AG04449 (cell line): ENCODE measurements around the gene ZMYND10.

Experiments used
- CTCF ChIA-PET: fragments of 350-600 bp; formaldehyde crosslinking; extraction: SDS; loops from one replicate; lab custom pipeline; 2021; ENCODE audit warnings: antibody characterized with exemption; lab: Yijun Ruan, JAX
- POLR2A ChIA-PET: fragments of 400-600, 350-600 bp; formaldehyde crosslinking; extraction: SDS; loops from one replicate; lab custom pipeline; 2020; ENCODE audit warnings: antibody characterized with exemption, inconsistent platforms; lab: Yijun Ruan, JAX
- DNase-seq: peaks from one replicate; pipeline ENCODE4 v3.0.0-alpha.2; 2010; ENCODE audit warnings: low read depth, low spot score
- H3K4me3 ChIP-seq: 2 replicates; pipeline ENCODE4 v1.5.1; 2011; ENCODE audit warnings: low read depth, mild to moderate bottlenecking, control low read depth, low read length
- TF ChIP-seq, protein P1 (sequence below): IDR thresholded peaks from one replicate; pipeline ENCODE4 v1.5.1; 2011; ENCODE audit warnings: mild to moderate bottlenecking, moderate library complexity, low read length, control low read depth, inconsistent platforms; ENCODE audit not compliant: insufficient read depth; ENCODE audit errors: missing control alignments

Gene ZMYND10

DNA sequence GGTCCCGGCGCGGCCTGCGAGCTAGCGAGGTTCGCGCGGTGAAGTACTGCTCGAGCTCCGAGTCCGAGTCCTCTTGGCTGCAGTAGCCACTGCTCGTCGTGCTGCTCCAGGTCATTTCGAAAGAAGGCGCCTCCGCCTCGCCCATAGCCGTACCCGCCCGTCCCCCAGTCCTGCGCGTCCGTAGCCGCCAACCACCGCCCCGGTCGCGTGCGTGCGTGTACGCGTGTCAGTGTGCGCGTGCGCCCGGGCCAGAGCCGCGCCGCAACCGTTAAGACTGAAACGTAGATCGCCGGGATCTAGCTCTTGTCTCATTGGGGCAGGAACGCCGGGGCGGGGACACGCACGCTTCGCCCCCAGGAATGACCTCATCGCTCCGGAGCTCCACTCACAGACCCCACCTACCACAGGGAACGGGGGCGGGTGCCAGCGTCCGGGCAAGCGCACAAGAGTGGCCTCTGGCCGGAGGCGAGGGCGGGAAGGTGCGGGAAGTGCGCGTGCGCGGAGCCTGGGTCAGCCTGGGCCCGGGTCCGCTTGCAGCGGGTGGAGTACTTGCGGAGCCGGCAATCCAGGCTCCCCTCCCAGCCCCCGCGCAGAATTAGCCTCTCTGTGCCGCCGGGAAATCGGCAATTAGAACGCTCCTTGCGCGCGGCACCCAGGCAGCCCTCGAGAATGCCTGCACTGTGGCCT lies 8.2 kb downstream of the ZMYND10 start:
- ChIA-PET CTCF (interaction anchor here (0.8 to 4.9 kb wide), 6 partner anchors 9 to 205 kb away, joined by 3 to 46 read pairs (median 6); partner anchors contain the start of genes CYB561D2, HYAL2, NPRL2 and TUSC2), POLR2A (interaction anchor here (0.6 to 1.9 kb wide), 10 partner anchors 9 to 1818 kb away, joined by 3 to 31 read pairs (median 3); partner anchors contain the start of genes CYB561D2, DCAF1, HYAL2 and HYAL3)
- peak; percentile 96 for DNase-seq
- TF ChIP-seq, protein P1, sequence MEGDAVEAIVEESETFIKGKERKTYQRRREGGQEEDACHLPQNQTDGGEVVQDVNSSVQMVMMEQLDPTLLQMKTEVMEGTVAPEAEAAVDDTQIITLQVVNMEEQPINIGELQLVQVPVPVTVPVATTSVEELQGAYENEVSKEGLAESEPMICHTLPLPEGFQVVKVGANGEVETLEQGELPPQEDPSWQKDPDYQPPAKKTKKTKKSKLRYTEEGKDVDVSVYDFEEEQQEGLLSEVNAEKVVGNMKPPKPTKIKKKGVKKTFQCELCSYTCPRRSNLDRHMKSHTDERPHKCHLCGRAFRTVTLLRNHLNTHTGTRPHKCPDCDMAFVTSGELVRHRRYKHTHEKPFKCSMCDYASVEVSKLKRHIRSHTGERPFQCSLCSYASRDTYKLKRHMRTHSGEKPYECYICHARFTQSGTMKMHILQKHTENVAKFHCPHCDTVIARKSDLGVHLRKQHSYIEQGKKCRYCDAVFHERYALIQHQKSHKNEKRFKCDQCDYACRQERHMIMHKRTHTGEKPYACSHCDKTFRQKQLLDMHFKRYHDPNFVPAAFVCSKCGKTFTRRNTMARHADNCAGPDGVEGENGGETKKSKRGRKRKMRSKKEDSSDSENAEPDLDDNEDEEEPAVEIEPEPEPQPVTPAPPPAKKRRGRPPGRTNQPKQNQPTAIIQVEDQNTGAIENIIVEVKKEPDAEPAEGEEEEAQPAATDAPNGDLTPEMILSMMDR, result no peak
- H3K4me3 ChIP-seq, result peak overlapping the region; percentile 92

DNA sequence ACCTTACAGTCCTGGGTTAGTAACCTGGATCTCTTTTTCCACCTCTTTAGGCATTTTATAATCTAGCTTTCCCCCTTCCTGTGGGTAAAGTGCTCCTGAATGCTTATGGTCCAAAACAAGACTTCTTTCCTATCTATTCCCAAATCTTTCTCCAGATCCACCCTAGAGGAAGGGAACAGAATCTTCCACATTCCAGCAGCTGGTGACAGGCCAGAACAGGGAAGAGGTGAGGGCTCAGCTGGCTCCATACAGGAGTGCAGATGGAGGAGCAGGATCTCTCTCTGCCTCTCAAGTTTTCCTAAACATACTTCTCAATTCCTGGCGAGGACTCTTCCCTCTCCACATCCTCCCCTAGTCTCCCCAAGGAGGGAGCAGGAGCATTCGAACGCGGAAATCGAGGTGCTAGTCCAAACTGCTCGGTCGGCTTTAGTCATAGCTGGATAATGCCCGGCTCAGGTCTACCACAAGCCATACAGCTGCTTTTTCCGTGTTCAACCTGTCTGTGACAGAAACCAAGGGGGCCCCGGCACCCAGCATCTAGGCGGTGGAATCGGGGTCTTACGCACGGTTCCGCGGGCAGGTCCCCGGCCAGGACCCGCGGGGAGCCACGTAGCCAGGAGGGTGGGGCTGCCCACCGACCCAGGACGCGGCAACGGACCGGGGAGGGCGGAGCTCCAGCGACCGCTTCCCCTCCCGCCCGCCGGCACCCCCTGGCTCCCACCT lies 8.9 kb downstream of the ZMYND10 start:
- DNase-seq, result no peak
- peak overlapping the region; percentile 92 for H3K4me3 ChIP-seq
- POLR2A ChIA-PET, result interaction anchor here (0.6 to 1.9 kb wide), 9 partner anchors 8 to 1818 kb away, joined by 3 to 31 read pairs (median 3); partner anchors contain the start of genes CYB561D2, DCAF1, HYAL3 and NAA80
- TF ChIP-seq, protein P1, result no peak
- CTCF ChIA-PET, result interaction anchor here (0.8 to 4.9 kb wide), 11 partner anchors 9 to 213 kb away, joined by 3 to 46 read pairs (median 4); partner anchors contain the start of genes CYB561D2, HYAL2, NPRL2 and TUSC2

DNA sequence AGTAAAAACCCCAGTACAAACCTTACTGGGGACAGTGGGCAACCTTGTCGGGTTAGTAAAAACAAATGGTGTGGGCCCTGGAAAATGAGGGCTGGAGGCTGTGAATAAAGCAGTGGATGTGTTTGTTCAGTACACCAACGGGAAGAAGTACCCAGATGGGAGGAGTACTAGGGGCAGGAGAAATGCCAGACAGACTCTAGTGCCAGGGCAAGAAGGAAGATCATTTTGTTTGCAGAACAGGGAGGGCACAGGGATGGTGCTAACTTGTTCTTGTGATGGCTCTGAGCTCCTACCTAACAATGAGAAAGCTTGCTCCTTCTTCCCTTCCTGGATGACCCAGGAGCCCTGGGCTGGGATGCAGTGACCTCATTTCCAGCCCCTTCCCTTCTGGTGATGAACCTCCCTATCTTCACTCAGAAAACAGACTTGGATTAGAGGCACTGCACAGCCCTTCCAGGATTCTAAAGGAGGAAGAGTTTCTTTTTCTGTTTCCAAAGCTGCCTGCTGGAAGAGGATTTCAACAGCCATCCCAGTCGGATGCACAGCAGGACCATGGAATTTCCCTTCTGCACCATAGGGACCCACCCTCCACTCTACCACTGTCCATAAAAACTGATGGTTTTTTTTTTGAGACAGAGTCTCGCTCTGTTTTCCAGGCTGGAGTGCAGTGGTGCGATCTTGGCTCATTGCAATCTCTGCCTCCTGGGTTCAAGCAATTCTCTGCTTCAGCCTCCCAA lies 11.0 kb downstream of the ZMYND10 start:
- TF ChIP-seq, protein P1, result no peak
- ChIA-PET CTCF (interaction anchor here (1.0 to 3.0 kb wide), 6 partner anchors 11 to 208 kb away, joined by 3 to 18 read pairs (median 3); partner anchors contain the start of gene HYAL2), POLR2A (no interaction called here)
- DNase-seq, result no peak
- peak overlapping the region; percentile 21 for H3K4me3 ChIP-seq

DNA sequence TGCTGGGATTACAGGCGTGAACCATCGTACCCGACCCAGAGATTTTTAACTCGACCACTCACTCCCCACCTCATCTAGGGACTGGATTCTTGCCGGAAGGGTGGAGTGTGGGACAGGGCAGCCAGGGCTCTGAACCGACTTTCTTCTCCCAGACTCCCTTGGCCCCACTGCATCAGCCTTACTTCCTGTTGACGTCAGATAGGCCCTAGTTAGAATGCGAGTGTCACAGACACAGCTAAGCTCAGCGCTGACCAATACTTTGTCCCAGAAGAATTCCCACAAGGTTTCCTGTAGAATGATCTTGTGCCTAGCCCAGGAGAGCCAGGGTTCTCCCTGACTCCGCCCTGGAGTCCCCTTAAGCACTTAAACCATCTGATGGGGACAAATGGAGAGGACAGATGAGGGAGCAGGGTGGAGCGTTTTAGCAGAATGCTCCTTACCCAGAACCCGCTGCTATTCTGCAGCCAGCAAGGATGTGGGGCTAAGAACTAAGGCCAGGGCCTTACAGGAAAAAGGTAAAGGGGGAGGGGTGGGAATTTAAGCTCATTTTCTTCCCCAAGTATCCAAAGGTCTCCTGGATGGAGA lies 11.7 kb downstream of the ZMYND10 start:
- ChIA-PET CTCF (interaction anchor here (1.0 to 3.0 kb wide), 5 partner anchors 11 to 208 kb away, joined by 3 to 18 read pairs (median 3); partner anchors contain the start of gene HYAL2), POLR2A (interaction anchor here (1.2 kb wide), 1 partner anchor 12 kb away, joined by 3 read pairs; no protein-coding TSS in a partner anchor)
- DNase-seq, result no peak
- H3K4me3 ChIP-seq, result peak overlapping the region; percentile 15
- TF ChIP-seq, protein P1, result no peak

DNA sequence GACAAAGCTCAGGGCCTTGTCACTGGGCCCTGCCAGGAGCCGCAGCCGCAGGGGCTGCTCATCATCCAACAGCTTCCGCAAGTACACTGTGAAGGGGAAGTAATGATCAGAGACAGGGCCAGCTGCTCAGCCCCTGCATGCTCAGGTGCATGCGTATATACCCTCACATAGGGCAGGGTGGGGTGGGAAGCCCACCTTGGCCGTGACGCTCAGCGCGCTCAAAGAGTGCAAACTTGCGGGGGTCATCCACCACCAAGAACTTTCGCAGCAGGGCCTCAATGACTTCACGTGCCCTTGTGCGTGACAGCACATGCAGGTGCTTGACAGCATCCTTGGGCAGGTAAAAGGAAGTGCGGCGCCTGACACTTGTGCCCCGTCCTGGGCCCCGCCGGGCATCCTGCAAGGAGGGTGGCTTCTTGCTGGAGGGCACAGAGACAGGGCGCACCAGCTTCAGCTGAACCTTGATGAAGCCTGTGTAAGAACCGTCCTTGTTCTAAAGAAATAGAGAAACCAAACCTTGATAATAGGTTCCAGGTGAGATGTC lies 14.1 kb downstream of the ZMYND10 start:
- DNase-seq, result no peak
- POLR2A ChIA-PET, result no interaction called here
- TF ChIP-seq, protein P1, result no peak
- CTCF ChIA-PET, result interaction anchor here (1.9 kb wide), 1 partner anchor 10 kb away, joined by 7 read pairs; the partner anchor contains the start of gene HYAL2
- no peak overlapping the region for H3K4me3 ChIP-seq
